ENCODE data around the gene ERFL.
A peak's percentile ranks its signal among the peaks of the same experiment; 100 is the strongest.
"Not testable (repeated sequence)": the region's sequence is repeated elsewhere in the genome, so short reads cannot be mapped to it uniquely, and the experiment has no call there.

ERFL gene

DNA sequence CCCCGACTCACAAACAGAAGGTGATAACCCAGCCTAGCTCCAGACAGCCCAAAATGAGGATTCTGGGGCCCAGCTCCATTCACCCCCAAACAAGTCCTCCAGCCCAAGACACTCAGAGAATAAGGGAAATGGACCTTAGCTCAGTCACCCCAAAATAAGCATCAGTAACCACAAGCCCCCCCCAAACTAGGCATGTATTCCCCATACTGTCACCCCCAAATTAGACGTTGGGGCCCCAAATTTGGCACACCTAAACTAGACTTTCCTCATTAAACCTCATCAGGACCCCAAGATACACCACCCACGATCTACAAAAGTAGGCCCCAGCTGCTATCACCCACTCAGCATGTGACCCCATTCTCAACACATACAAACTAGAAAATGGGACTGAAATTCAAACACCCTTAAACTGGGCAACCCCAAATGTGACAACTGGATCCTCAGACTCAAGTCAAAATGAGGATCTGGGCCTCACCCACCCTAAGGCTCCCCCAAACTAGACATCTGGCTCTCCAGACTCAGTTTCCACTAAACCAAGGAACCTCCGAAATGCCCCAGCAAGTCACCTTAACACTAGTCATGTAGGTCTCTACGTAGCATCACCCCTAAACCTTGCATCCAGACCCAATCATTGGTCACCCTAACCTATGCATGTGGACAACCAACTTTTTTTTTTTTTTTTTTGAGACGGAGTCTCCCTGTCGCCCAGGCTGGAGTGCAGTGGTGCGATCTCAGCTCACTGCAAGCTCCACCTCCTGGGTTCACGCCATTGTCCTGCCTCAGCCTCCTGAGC lies 13.4 kb upstream of the ERFL start:
- DNase-seq, result no peak

DNA sequence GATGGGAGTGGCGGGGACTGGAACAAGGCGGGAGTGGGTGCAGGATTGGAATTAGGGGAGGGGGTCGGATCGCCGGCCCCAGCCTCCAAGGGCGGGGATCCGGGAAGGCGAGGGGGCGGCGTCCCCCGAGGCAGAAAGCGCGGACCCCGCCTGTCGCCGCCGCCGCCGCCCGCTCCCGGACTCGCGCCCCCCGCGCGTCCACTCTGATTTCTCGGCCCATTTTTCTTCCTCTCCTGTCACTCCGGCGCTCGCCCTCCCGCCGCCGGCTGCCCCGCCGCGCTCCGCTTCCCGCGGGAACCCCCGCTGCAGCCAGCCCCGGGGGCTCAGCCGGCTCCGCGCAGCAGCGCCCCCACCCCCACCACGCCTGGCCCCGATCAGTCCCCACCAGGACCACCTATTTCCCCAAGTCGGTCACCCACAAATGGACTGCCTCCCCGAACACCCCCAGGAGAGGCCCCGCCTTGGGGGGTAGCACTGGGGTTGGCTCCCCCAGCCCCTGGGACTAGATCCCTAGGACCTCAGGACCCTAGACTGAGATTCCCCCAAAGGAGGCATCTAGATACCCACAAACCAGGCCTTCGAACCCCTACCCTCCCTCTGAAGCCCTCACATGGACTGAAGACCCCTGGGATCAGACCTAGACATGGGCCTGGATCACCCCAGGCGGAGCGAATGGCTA lies 12.6 kb upstream of the ERFL start:
- no peak for DNase-seq

DNA sequence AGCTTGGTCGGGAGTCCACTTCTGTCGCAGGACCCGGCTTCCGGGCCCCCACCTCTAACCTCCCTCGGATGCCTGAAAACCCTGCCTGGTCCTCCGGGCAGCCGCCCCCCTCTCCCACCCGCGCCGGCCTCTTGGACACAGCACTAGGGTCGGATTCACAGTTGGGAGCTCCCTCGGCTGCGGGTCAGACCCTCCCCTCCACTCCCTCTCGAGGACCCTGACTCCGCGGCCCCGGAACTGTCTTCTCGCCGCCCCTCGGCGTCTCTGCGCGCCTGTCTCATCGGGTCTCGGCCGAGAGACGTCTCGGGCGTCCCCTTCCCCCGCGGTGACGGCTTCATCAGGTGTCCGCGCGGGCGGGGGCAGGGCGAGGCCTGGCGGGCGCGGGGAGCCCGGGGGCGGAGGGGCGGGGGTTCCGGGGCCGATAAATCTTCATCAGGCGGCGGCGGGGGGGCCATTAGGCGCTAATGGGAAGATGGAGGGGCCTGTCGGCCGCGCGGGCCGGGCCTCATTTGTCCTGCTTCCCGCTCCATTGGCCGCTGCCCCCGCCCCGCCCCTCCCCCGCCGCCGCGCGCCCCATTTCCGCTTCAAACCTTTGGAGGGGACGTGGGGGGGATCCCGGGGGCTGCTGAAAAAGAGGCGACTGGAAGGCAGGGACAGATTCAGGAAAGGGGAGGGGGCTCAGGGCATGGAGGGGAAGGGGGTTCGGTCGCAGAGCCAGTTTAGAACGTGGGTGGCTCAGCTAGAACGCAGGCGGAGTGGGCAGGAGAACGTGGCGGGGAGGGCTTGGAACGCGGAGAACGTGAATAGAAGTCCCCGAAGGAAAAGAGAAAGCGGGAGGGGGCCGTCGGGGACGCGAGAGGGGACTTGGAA lies 11.8 kb upstream of the ERFL start:
- peak; percentile 32 for DNase-seq

DNA sequence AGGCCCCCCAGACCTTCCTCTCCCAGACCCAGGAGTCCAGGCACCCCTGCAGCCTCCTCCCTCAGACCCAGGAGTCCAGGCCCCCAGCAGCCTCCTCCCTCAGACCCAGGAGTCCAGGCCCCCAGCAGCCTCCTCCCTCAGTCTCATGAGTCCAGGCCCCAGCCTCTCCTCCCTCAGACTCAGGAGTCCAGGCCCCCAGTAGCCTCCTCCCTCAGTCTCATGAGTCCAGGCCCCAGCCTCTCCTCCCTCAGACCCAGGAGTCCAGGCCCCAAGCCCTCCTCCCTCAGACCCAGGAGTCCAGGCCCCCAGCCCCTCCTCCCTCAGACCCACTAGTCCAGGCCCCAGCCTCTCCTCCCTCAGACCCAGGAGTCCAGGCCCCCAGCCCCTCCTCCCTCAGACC lies 11.0 kb upstream of the ERFL start:
- DNase-seq, result not testable (repeated sequence)

DNA sequence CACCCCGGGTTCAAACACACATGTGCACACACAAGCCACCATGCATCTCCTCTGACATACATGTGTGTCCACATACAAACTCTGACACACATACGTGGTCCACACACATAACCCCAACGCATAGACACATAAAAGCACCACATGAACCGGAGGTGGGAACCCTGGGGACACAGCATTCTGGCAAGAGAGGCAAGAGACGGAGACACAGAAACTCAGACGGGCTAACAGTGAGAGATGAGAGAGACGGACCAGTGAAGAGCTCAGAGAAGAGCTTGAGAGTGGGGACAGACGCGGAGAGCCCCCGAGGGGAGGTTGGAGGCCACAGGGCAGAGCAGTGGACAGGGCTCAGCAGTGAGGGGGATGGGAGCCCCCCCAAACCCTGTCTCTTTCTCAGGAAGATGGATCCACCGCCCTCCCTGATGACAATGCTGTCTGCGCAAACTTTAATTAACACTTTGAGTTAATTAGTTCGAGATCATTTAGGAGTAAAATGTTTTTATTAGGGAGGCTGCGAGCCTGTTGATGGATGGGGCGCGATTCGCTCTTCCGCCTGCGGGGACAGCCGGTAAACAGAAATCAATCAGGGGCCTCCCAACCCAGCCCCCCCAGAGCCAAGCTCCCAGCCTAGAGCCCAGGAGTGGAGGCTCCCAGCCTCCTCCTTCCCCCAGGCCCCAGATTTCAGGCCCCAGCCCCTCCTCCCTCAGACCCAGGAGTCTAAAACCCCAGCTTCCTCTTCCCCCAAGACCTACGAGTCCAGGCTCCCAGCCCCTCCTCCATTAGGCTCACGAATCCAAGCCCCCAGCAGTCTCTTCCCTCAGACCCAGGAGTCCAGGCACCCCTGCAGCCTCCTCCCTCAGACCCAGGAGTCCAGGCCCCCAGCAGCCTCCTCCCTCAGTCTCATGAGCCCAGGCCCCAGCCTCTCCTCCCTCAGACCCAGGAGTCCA lies 9.5 kb upstream of the ERFL start:
- no peak for DNase-seq

DNA sequence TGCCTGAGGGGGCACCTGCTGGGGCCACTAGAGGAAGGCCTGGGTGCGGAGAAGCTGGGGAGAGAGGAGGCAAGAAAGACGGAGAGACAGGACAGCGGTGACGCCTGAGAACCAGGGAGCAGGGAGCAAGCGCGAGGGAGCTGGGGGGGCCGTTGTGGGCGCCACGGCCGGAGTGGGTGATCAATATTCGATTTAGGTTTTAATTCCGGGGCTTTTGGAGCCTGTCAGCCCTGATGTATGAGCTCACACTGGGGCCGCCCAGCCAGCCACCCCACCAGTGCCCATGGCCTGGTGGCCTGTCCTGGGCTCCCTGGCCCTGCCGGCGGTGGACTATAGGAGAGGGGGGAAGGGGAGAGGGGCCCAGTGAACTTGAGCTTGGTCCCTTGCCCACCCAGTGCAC lies 8.7 kb upstream of the ERFL start:
- no peak for DNase-seq

DNA sequence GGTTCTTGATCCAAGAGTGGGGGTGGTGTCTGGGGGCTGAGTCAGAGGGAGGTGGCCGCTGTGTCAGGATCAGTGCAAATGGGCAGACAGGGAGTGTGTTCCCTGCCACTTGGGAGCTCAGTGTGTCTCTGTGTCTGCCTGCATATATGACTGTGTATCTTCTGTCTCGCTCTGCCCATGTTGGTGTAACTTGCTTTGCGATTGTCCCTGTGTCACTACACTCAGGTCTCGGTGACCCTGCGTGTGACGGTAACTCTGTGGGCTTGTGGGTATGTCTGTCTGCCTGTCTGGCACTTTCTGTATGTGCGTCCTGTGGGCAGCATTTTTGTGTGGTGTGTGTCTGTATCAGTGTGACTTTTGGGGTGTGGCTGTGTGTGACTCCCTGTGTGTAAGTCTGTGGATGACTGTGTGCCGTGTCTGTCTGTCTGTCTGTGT lies 8.2 kb upstream of the ERFL start:
- DNase-seq, result peak; percentile 33

DNA sequence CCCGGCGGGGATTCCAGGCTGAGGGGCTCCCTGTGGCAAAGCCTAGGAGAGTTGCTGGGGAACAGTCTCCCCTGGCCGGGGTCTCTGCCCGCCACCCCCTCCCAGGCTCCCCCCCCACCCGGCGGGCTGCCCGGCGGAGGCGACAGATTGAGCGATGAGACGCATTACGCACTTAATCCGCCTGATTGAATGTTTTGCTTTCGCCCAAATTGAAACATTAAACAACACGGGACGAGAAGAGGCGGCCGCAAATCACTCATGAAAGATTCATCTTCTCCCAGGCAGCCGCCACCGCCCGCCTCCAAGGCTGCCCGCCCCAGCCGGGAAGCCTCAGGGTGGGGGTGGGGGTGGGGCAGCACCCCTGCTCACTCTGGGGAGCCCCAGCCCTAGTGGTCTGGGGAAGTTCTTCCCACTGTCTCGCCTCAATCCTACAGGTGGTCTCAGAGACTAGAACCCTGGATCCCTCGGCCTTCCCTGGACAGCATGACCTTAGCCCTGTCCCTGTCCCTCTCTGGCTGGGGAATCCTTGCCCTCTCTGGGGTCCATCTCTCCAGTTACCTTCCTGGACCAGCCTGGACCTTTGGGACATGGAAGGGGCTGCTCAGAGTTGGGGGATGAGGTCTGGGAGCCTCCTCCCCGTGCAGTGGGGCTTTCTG lies 7.6 kb upstream of the ERFL start:
- DNase-seq, result peak; percentile 19

DNA sequence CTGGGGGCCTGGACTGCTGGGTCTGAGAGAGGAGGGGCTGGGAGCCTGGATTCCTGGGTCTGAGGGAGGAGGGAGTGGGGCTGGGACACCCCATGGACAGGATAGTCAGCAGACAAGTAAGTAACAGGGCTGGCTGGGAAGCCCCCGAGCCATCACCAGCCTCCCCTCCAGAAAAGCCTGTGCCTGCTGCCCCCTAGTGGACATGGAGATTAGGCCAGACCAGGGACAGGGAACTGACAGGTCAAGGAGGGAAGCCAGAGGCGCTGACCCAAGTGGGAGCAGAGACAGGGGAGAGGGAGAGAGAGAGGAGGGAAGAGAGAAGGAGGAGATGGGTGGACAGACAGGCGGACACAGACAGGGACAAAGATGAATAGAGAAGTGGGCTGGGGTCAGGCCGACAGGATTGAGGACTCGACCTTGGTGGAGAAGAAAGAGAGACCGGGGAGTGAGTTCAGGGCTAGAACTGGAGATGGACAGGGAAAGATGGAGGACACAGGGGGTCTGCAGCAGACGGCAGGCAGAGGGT lies 6.7 kb upstream of the ERFL start:
- peak; percentile 72 for DNase-seq

DNA sequence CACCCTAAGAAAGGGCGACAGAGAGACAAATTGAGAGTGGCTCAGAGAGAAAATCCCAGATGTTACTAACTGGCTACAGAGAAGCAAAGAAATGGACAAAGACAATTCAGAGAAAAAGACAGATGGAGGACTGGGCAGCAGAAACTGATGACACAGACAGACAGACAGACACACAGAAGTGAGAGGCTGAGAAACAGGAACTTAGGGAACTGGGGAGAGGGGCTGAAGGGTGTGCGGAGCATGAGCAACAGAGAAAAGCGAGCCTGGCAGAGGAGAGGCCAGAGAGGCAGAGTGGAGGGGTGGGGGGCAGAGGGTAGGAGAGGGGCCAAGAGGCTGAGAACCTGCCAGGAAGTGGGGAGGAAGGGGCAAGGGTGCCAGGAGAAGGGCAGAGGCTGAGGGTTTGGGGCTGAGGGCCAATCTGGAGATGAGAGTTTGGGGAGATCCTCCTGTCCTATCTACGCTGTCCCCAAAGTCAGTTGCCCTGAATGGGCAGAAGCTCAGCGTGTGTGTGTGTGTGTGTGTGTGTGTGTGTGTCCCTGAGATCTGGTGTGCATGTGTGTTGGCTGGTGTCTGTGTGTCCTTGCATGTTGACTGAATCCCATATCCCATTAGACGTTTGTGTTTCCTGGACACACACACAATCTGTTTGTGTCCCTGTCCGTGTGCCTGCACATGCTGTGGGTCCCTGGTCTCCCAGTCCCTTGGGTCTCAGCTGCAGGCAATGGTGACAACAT lies 5.6 kb upstream of the ERFL start:
- DNase-seq, result no peak

DNA sequence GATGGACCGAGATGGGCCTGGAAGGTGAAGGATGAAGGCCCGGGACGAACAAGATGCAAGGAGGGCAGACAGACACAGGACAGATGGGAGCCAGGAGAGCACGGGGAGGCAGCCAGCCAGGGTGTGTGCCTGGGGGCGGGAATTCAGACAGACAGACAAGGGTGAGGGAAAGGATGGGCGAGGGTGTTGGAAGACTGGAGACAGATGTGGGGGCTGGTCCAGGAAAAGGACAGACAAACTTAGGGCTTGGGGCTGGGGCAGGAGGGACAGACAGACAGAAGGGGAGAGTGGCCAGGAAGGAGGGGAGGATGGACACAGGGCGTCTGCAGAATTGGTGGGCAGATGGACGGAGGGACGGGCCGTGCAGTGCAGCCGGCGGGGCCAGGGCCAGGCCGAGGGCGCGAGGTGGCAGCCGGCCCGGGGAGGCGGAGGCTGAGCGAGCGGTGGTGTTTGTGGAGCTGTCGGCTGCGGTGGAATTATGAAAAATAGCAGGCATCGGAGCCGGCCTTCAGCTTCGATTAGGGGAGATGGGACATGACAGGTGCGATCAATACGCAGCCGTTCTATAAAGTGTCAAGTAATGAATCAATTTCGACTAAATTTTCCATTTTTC lies 4.6 kb upstream of the ERFL start:
- DNase-seq, result no peak

DNA sequence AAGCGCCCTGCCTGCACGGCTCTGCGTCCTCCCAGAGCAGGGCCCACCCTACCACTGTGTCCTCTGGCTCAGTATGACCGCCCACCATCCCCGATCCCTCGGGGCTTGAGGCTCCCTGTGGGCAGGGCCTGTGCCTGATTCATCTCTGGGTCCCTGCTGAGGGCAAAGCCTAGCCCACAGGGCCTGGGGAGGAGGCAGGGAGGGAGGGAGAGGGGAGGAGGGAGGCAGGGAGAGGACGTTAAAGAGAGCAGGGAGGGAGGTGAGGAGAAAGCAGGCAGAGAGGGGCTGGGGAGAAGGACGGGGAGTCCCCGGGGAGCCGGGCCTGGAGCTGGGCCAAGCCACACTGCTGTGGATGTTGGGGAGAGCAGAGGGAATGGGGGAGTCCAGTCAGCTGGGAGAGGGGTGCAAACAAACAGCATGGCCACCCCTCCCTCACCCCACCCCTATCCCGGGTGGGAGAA lies 4.0 kb upstream of the ERFL start:
- no peak for DNase-seq

DNA sequence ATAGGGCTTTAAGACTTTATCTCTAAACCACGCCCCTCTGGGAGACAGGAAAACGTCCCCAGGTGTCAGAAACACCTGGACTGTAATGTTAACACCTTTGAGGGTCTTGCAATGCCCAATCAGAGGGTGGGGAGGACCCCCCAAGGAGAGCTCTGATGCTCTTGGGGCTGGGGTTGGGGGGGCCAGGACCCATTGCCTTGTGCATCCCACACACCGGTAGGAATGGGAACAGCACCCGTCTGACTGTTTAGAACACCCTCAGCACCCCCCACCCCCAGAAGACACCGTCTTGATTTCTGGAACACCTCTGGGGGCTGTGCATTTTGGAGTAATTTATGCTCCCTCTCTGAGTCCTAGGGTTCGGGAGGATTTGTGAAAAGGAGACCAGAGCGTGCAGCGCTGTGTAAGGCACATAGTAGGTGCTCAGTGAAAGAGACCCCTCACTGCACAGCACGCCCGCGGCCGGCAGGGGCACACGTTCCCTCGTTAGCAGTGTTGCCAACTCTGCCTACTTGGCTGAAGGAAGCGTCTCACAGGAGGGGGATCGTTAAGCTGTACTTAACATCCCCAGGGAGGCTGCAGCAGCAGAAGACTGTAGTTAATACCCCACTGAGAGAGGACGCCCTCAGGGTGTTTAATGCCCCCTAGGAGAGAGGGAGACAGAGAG lies 2.8 kb upstream of the ERFL start:
- DNase-seq, result no peak

DNA sequence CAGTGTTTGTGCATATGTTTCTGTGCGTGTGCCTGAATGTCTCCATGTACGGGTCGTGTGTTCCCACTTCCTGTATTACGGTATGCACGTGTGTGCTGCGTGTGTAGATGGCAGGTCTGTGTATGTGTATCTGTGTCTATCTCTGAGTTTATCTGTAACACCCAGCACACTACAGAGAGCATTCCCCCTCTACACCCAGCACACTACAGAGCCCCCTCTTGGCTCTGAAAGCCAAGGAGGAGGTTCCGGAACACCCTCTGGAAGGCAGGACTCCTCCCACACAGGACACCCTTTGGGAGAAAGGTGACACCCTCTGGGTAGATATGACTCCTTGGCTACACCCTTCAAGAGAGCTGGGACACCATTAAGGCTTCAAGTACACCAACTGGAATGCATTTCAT lies 2.1 kb upstream of the ERFL start:
- DNase-seq, result no peak

DNA sequence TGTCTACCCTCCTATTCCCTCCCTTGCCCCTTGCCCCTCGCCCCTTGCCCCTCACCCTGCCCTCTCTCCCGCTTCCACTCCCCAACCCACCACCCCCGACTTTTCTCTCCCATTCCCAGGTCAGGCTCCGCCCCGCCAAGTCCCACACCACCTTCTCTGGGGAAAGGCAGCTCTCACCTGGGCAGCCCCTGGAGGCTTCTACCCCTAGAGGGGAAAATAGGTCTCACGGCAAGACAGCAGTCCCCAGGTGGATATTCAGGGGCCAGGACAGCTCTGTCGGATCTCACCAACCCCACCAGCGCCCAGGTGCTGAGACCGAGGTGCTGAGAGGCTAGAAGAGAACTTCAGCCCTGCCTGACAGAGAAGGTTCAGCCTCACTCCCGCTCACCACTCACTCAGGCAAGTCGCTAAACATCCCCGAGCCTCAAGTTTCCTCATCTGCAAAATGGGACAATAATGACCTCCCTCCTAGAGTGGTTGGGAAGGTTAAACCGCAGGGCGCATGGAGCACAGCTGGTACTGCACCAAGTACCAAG lies 1.4 kb upstream of the ERFL start:
- DNase-seq, result no peak

DNA sequence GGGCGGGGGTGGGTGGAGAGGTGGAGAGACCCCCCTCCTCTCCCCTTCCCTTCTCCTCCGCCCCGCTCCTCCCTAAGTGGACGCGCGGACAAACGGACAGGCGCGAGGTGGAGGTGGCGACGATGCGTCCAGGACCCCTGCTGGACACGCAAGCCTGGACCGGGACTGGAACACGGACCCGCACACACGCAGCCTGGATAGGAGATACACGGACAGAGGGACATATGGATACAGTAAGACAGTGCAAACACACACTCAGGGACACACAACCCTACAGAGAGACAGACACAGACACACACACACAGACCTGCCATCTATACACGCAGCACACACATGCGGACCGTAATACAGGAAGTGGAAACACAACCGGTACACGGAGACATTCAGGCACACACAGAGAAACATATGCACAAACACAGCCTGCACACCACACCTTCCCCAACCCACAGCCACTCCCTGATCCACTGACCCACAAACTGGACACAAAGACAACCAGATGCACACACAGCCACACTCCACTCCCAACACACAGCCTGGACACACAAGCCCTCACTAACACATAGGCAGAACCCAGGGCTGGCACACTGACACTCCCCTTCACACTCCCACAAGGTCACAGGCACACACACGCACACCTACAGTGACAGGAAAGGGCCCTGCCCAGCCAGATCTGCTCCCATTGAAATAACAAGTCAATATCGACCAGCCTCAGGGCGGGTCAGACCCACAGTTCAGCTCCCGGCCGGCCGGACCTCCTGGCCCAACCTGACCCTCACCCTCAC lies 696 bp upstream of the ERFL start:
- peak; percentile 15 for DNase-seq

DNA sequence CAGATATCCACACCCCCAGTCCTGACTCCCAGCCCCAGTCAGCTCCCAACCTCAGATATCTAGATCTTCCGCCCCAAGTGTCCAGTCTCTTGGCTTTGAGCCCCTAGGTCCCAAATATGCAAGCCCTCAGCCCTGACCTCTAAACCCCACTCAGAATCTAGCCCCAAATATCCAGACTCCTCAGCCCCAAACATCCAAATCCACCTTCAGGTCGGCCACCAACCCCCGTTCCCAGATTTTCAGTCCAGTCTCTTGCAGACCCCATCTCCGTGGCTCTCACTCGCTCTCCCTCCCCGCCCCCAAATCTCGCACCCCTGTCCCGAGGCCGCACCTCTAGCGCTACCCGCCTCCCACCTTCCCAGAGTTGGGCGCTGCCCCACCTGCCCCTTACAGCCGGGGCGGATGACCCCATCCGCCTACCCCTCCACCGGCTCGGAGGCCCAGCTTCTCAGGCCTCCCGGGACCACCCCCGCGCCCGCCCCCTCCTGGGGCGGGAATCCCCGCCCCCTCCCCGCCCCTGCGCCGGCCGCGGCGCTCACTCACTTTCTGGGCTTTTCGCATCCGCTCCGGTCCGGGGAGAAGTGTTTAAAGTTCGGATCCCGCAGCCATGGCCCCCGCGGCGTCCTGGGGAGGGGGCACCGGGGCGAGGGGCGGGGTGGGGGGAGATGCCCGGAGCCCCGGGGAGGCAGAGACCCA lies 604 bp downstream of the ERFL start:
- DNase-seq, result peak; percentile 16
